Peyer's patch (tissue), 4 donors: ENCODE measurements around the gene FAM120B.

Experiments
- CTCF ChIP-seq, 6 experiments: fragments of 450-650 bp in 4 of 6; fragments of 200-600 bp in 2 of 6; sonication (generic) in 1 of 6; IDR thresholded peaks; one replicate each; pipeline ENCODE4 v1.5.1; 2017 to 2019; ENCODE audit warnings: antibody characterized with exemption in 6 of 6, mild to moderate bottlenecking in 3 of 6, moderate library complexity in 1 of 6
- POLR2A ChIP-seq, 2 donors: fragments of 450-650 bp; IDR thresholded peaks; one replicate each; pipeline ENCODE4 v1.5.1; 2017; ENCODE audit warnings: antibody characterized with exemption in 2 of 2, mild to moderate bottlenecking in 2 of 2, moderate library complexity in 2 of 2

- TF ChIP-seq POLR2A (IDR thresholded peaks at IDR 0.05) (no peak), CTCF (IDR thresholded peaks at IDR 0.05) (no peak)
Observed at GRCh38 chr6:170438402-170438753, 131.8 kb downstream of the FAM120B start.
